Sigmoid colon (tissue), 4 donors: ENCODE results near the gene MTMR1.

ENCODE experiments used
- CTCF ChIP-seq, 4 experiments: fragments of 450-650 bp in 3 of 4; fragments of 200-600 bp in 1 of 4; IDR thresholded peaks; one replicate each; pipeline ENCODE4 v1.5.1; 2016 to 2019; ENCODE audit warnings: antibody characterized with exemption in 4 of 4, mild to moderate bottlenecking in 3 of 4, moderate library complexity in 2 of 4
- EP300 ChIP-seq, 4 donors: sonication (generic); formaldehyde crosslinking; IDR thresholded peaks; one replicate each; pipeline ENCODE4 v1.6.1; 2017; ENCODE audit warnings: antibody characterized with exemption in 4 of 4
- POLR2A ChIP-seq, 2 donors: fragments of 450-650 bp; IDR thresholded peaks; one replicate each; pipeline ENCODE4 v1.6.1; 2016; ENCODE audit warnings: antibody characterized with exemption in 2 of 2, mild to moderate bottlenecking in 2 of 2, moderate library complexity in 2 of 2
- POLR2AphosphoS5 ChIP-seq, 4 donors: sonication (generic); formaldehyde crosslinking; IDR thresholded peaks; one replicate each; pipeline ENCODE4 v1.6.1; 2017; ENCODE audit warnings: antibody characterized with exemption in 4 of 4

GRCh38 chrX:150768580-150769190 lies 75.5 kb downstream of the MTMR1 start:
- TF ChIP-seq POLR2AphosphoS5 (IDR thresholded peaks at IDR 0.05) (no peak), POLR2A (IDR thresholded peaks at IDR 0.05) (no peak), CTCF (IDR thresholded peaks at IDR 0.05) (no peak), EP300 (IDR thresholded peaks at IDR 0.05) (no peak)
